Endothelial cell (in vitro differentiated cells): ENCODE measurements around the gene ROR2. TPM values are rescaled to one million over a fixed set of nuclear protein-coding genes. Genes with fewer than 3 reads are reported as not detected.

Source experiments
- DNase-seq: peaks from one replicate; pipeline ENCODE4 v3.0.0; 2021; ENCODE audit warnings: low spot score
- H3K27ac Mint-ChIP-seq: one replicate; pipeline ENCODE4 v1.8.0; 2021; ENCODE audit warnings: mixed read lengths, inconsistent platforms; ENCODE audit not compliant: unreplicated experiment
- H3K27me3 Mint-ChIP-seq: one replicate; pipeline ENCODE4 v1.8.0; 2021; ENCODE audit warnings: mild to moderate bottlenecking, moderate library complexity, mixed read lengths, inconsistent platforms; ENCODE audit not compliant: unreplicated experiment
- H3K36me3 Mint-ChIP-seq: one replicate; pipeline ENCODE4 v1.8.0; 2021; ENCODE audit warnings: mild to moderate bottlenecking, low read depth, mixed read lengths, inconsistent platforms; ENCODE audit not compliant: unreplicated experiment
- H3K4me1 Mint-ChIP-seq: one replicate; pipeline ENCODE4 v1.8.0; 2021; ENCODE audit warnings: mild to moderate bottlenecking, mixed read lengths, inconsistent platforms; ENCODE audit not compliant: unreplicated experiment
- H3K4me3 Mint-ChIP-seq: one replicate; pipeline ENCODE4 v1.8.0; 2021; ENCODE audit warnings: mild to moderate bottlenecking, mixed read lengths, inconsistent platforms; ENCODE audit not compliant: unreplicated experiment
- H3K9me3 Mint-ChIP-seq: one replicate; pipeline ENCODE4 v1.8.0; 2021; ENCODE audit warnings: mixed read lengths, inconsistent platforms; ENCODE audit not compliant: unreplicated experiment
- total RNA-seq: library from RNA; stranded (reverse); fragmentation: NEBNext Ultra II Directional; extraction: Animal tissue kit (Norgen Biotek cat#: 25700); gene quantifications from one replicate; pipeline ENCODE4 v1.2.1, GENCODE V29; 2021; ENCODE audit not compliant: unreplicated experiment
- TF ChIP-seq, protein P1 (sequence below): fragments of 200-600 bp; sonication (generic); IDR thresholded peaks from one replicate; pipeline ENCODE4 v1.5.0; 2021; ENCODE audit warnings: antibody characterized with exemption; ENCODE audit not compliant: unreplicated experiment

Gene ROR2
- total RNA-seq, 1 donor from 2014 or later = 3.5 TPM

DNA sequence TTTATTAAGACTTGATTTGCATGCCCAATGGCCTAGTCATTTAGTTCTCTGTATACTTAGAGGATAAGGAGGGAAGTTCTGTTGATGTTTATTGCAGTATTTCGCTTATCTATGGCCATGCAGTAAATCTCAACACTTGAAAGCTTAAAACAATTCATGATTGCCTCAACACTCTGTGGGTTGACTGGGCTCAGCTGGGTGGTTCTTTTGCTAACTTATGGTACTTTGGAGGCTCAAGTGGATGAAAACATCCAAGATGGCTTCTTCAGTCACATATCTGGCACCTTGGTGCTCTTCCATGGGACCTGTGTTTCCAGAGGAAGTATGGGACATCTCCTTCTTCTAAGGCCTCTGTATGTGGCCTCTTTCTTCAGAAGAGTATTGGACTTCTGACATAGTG, 10.3 kb upstream of the ROR2 start:
- H3K36me3 Mint-ChIP-seq = peaks cover 3% of the 10 kb centered on the region
- no peaks in the 10 kb centered on the region for H3K9me3 Mint-ChIP-seq
- no peak overlapping the region for H3K4me3 Mint-ChIP-seq
- H3K27ac Mint-ChIP-seq = no peak overlapping the region
- H3K27me3 Mint-ChIP-seq = no peaks in the 10 kb centered on the region
- H3K4me1 Mint-ChIP-seq = peaks cover 6% of the 10 kb centered on the region
- TF ChIP-seq, protein P1, sequence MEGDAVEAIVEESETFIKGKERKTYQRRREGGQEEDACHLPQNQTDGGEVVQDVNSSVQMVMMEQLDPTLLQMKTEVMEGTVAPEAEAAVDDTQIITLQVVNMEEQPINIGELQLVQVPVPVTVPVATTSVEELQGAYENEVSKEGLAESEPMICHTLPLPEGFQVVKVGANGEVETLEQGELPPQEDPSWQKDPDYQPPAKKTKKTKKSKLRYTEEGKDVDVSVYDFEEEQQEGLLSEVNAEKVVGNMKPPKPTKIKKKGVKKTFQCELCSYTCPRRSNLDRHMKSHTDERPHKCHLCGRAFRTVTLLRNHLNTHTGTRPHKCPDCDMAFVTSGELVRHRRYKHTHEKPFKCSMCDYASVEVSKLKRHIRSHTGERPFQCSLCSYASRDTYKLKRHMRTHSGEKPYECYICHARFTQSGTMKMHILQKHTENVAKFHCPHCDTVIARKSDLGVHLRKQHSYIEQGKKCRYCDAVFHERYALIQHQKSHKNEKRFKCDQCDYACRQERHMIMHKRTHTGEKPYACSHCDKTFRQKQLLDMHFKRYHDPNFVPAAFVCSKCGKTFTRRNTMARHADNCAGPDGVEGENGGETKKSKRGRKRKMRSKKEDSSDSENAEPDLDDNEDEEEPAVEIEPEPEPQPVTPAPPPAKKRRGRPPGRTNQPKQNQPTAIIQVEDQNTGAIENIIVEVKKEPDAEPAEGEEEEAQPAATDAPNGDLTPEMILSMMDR = no peak
- no peak for DNase-seq

GRCh38 chr9:91958174-91958573, 8.1 kb upstream of the ROR2 start:
- Mint-ChIP-seq H3K36me3 (peaks cover 3% of the 10 kb centered on the region), H3K27ac (no peak overlapping the region), H3K4me1 (peaks cover 6% of the 10 kb centered on the region), H3K4me3 (no peak overlapping the region), H3K9me3 (no peaks in the 10 kb centered on the region), H3K27me3 (no peaks in the 10 kb centered on the region)
- TF ChIP-seq, protein P1 = no peak
- DNase-seq = no peak

- H3K4me3 Mint-ChIP-seq = no peak overlapping the region
- H3K27ac Mint-ChIP-seq = no peak overlapping the region
- TF ChIP-seq, protein P1 = peak; percentile 65
- no peaks in the 10 kb centered on the region for H3K36me3 Mint-ChIP-seq
- DNase-seq = peak; percentile 70
- no peaks in the 10 kb centered on the region for H3K9me3 Mint-ChIP-seq
- peaks cover 5% of the 10 kb centered on the region for H3K4me1 Mint-ChIP-seq
- H3K27me3 Mint-ChIP-seq = peaks cover 9% of the 10 kb centered on the region
Measured at GRCh38 chr9:91954841-91955471, 4.9 kb upstream of the ROR2 start.

- no peak for DNase-seq
- peaks cover 5% of the 10 kb centered on the region for H3K4me1 Mint-ChIP-seq
- no peak overlapping the region for H3K27ac Mint-ChIP-seq
- H3K27me3 Mint-ChIP-seq = peaks cover 9% of the 10 kb centered on the region
- TF ChIP-seq, protein P1 = no peak
- no peak overlapping the region for H3K4me3 Mint-ChIP-seq
- H3K36me3 Mint-ChIP-seq = no peaks in the 10 kb centered on the region
- H3K9me3 Mint-ChIP-seq = no peaks in the 10 kb centered on the region
Measured at GRCh38 chr9:91953718-91954117, 3.7 kb upstream of the ROR2 start.

- H3K9me3 Mint-ChIP-seq = no peaks in the 10 kb centered on the region
- no peak for DNase-seq
- H3K27ac Mint-ChIP-seq = no peak overlapping the region
- no peak overlapping the region for H3K4me3 Mint-ChIP-seq
- peaks cover 9% of the 10 kb centered on the region for H3K4me1 Mint-ChIP-seq
- peaks cover 11% of the 10 kb centered on the region for H3K27me3 Mint-ChIP-seq
- TF ChIP-seq, protein P1 = no peak
- no peaks in the 10 kb centered on the region for H3K36me3 Mint-ChIP-seq
Measured at GRCh38 chr9:91951944-91952520, 2.0 kb upstream of the ROR2 start.
